ENCODE measurements around the gene TECTB.

GRCh38 chr10:112250555-112250954, 32.6 kb upstream of the TECTB start:
- TF ChIP-seq EHMT2 (IDR thresholded peaks at IDR 0.05) (no peak), PURB (CRISPR knock-in tag; IDR thresholded peaks at IDR 0.05; ENCODE audit: low read depth) (no peak), CTCF (IDR thresholded peaks at IDR 0.05 in 2 of 3, conservative IDR thresholded peaks at IDR 0.05 in 1 of 3; ENCODE audit: insufficient read depth in 2 of 3, low read depth in 1 of 3, low read length in 3 of 3) (no peak), ZNF133 (CRISPR knock-in tag; IDR thresholded peaks at IDR 0.05) (no peak), L3MBTL2 (IDR thresholded peaks at IDR 0.05) (no peak), SRSF1 (IDR thresholded peaks at IDR 0.05; ENCODE audit: low read depth, low read length) (no peak), U2AF1 (optimal IDR thresholded peaks at IDR 0.05; ENCODE audit: low read depth, low read length) (no peak)
